GM19193 (cell line): ENCODE results near the gene CD9.

Source experiments
- POLR2A ChIP-seq: IDR thresholded peaks from 4 replicates; pipeline ENCODE4 v1.6.1; 2011; ENCODE audit not compliant: insufficient read depth, insufficient read length; ENCODE audit errors: extremely low read depth

CD9 gene

DNA sequence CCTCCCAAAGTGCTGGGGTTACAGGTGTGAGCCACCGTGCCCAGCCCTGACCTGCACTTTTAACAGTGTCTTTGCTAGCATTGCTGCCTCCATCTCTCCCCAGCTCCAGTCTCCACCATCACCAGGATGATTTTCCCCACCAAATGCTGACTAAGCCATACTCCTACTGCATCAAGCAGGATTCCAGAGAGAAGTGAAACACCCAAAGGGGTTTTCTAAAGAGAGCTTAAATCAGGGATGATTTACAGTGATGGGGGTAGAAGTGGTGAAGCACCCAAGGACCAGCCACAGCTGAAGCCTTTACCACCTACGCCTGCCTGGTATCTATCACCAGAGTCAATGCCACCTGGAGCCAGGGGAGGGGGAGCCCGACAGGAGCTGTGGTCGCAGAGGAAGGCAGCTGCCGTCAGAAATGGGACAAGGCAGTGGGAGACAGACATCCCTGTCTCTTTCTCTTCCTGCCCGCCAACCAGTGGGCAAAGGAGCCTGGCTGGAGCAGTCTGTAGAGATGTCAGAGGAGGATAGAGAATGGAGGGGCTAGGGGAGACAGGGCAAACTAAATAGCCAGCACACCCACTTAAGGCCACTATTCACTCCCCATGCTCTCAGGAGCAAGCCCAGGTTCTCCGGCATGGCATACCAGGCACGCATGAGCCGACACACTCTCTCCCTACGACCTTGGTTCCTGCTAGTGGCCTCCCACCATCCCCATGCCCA is 22.4 kb upstream of the CD9 start:
- TF ChIP-seq POLR2A, result no peak

DNA sequence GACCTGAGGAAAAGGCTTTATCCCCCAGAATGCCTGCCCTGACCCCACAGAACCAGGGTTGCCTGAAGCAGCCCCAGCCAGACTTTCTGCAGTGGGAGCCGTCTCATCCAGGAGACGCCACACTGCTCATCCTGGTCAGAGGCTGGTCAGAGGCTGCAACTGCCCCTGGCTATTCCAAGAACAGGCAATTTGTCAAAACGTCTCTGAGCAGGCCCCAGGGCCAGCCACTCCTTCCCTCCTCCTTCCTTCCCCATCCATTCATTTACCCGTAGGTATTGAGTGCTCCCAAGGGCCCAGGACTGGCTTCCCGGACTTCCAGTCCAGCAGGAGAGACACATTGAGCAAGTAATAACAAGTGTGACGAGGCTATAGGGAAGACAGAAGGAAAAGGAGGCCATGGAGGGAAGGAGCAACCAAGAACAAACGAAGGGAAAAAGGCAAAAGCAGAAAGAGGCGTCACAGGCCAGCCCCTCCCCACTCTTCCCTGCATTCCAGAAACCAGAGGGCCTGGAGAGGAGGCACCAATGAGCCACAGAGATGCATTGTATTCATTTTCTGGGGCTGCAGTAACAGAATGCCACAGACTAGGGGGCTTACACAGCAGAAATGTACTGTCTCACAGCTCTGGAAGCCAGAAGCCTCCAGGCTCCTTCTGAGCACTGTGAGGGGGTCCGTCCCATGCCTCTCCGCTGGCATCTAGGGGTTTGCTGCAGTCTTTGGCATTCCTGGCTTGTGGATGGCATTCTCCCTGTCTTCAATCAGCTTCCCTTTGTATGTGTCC is 21.0 kb upstream of the CD9 start:
- TF ChIP-seq POLR2A, result no peak

- TF ChIP-seq POLR2A, result no peak
Observed at GRCh38 chr12:6180268-6181051, 19.7 kb upstream of the CD9 start.

DNA sequence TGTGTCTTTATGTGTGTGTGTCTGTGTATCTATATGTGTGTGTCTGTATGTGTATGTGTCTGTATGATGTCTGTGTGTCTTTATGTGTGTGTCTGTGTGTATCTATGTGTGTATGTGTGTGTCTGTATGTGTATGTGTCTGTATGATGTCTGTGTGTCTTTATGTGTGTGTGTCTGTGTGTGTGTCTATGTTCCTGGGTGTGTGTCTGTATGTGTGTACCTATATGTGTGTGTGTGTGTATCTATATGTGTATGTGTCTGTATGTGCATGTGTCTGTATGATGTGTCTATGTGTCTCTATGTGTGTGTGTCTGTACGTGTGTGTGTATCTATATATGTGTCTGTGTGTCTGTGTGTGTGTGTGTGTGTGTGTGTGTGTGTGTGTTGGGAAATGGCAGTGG is 19.0 kb upstream of the CD9 start:
- TF ChIP-seq POLR2A, result no peak

DNA sequence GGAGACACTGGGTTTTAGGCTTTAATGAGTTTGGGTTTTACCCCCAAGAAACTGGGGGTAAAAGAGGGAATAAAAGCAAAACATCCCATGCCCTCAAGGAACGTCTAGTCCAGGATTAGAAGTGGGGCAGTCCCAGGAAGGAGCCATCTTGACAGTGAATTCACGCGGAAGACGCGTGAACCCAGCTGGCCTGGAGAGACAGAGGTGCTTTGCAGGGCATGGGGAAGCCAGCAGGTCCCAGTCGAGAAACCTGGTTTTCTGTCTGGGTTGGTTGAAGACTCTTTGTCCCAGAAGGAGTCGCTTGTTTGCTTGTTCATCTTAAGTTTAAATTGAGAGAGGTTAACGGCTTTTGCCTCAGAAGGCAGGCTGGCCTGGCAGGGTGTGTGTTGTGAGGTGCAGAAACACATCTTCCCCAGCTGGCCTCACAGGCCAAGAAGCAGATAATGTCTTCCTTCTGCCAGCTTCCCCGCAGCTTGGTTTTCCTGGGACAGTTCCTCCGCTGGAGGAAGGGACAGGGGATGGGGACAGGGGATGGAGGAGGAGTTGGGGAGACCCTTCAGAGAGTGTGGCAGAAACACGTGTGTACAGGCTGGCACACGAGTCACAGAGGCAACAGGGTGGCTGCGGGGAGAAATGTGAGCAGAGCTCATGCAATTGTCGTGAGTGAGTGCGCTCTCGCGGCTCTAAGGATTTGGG is 18.5 kb upstream of the CD9 start:
- no peak for TF ChIP-seq POLR2A

- no peak for TF ChIP-seq POLR2A
Observed at GRCh38 chr12:6182279-6182898, 17.8 kb upstream of the CD9 start.

GRCh38 chr12:6183689-6184428 is 16.3 kb upstream of the CD9 start:
- TF ChIP-seq POLR2A, result no peak

DNA sequence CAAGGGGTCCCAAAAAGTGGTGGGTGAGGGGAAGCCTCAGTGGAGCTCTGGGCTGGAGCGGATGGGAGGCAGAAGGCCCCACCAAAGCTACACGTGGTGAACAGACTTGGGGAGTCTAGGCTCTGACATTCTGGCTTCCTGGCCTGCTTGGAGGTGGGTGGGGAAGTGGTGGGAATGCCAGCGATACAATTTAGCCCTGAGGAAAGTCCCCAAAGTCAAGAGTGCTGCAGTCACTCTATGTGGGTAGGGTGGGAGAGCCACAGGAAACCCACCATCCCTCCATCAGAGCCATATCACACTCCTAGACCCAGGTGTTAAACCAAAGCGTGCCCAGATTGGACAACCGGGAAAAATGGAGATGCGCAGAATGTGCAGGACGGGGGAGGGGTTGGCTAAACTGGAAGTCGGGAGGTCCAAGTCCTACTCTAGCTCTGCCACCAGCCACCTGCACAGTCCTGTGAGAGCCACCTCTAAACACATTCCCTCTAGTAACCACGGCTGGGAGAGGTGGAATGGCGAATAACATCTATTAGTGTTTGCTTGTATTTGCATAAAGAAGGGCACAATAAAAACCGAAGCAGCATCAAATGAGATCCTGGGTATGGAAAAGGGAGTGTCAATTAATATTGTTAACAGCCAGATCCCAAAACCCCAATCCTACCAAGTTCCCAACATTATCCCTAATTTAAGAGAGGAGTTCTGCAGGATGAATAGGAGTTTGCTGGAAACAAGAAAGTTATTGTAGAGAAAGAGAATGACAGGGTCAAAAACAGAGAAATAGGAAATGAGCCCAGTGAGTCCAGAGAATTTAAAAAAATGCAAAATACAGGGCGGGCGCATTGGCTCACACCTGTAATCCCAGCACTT is 14.0 kb upstream of the CD9 start:
- TF ChIP-seq POLR2A, result no peak

DNA sequence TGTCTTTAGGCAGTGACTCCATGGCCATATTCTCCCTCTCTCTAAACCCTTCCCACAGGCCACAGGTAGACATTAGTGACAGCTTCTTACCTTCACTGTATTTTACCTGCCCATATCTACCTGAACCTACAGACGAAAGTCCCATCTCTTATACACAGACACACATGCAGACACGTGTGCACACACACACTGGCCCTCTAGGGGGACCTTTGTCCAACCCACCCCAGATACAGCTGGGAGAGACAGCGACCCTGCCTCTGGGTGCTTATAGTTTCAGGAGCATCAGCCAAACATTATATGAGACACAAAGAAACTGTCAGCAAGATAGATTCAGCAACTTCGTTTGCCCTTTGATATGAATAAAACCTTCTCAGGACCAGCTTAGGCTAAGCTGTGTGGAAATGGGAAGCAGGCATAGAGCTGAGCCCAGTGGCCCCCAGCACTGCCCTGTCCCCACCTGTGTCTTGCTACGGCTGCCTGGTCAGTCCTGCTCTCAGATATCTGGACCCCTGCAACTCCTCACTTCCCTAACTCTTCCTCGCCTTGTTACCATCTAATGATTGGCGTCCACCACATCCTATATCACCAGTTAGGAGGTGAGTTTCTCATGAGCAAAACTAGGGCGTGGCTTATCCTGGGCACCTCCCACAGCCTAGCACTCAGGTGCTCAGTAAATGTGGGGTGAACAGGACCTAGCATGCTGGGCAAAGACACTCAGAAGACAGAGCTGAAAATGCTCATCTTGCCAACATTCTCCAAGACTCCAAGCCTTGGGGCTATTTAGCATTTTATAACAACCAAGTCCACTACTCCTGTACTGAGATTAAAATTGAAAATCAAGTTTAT is 12.0 kb upstream of the CD9 start:
- no peak for TF ChIP-seq POLR2A

- no peak for TF ChIP-seq POLR2A
Observed at GRCh38 chr12:6189028-6189427, 11.2 kb upstream of the CD9 start.

GRCh38 chr12:6192604-6193380 is 7.4 kb upstream of the CD9 start:
- TF ChIP-seq POLR2A, result no peak
